HepG2 (cell line): Measurements from ENCODE around the gene RHEBL1. TPM values are rescaled to one million over a fixed set of nuclear protein-coding genes. Genes with fewer than 3 reads are reported as not detected.

Experiments used
- ARNT2 ChIP-seq: sonication (generic); formaldehyde crosslinking; IDR thresholded peaks from 2 replicates; pipeline ENCODE4 v1.8.0; 2022; ENCODE audit warnings: mild to moderate bottlenecking, low read depth, missing genetic modification reagents, moderate library complexity
- ATF7-NPFF ChIP-seq: sonication (generic); formaldehyde crosslinking; IDR thresholded peaks from 2 replicates; pipeline ENCODE4 v1.8.1; 2023; ENCODE audit warnings: mild to moderate bottlenecking, low read depth, missing genetic modification reagents, moderate library complexity
- ISX ChIP-seq: sonication (generic); formaldehyde crosslinking; conservative IDR thresholded peaks from 2 replicates; pipeline ENCODE4 v1.5.0; 2020; ENCODE audit warnings: missing genetic modification reagents
- KMT2A ChIP-seq: sonication (generic); formaldehyde crosslinking; IDR thresholded peaks from 2 replicates; pipeline ENCODE4 v1.4.0; 2020; ENCODE audit warnings: missing genetic modification reagents
- NONO ChIP-seq, 2 experiments: fragments of 450-650 bp in 1 of 2; sonication (generic) in 1 of 2; formaldehyde crosslinking in 1 of 2; IDR thresholded peaks in 1 of 2; conservative IDR thresholded peaks in 1 of 2; 2 replicates each; pipeline versions ENCODE4 v1.6.1 to v1.8.0; 2017 to 2022; ENCODE audit warnings: mild to moderate bottlenecking in 1 of 2, missing genetic modification reagents in 1 of 2, moderate library complexity in 1 of 2
- SP5 ChIP-seq: IDR thresholded peaks from 2 replicates; pipeline ENCODE4 v1.6.1; 2016; ENCODE audit warnings: low read depth, borderline replicate concordance
- ZBTB4 ChIP-seq: sonication (generic); formaldehyde crosslinking; IDR thresholded peaks from 2 replicates; pipeline ENCODE4 v1.4.0; 2020; ENCODE audit warnings: missing genetic modification reagents, mild to moderate bottlenecking, borderline replicate concordance
- ZNF567 ChIP-seq: sonication (generic); formaldehyde crosslinking; IDR thresholded peaks from 2 replicates; pipeline ENCODE4 v1.8.1; 2023; ENCODE audit warnings: mild to moderate bottlenecking, missing genetic modification reagents, borderline replicate concordance
- ZNF570 ChIP-seq: sonication (generic); formaldehyde crosslinking; IDR thresholded peaks from 2 replicates; pipeline ENCODE4 v1.4.0; 2020; ENCODE audit warnings: mild to moderate bottlenecking, missing genetic modification reagents, borderline replicate concordance
- ZNF589 ChIP-seq: sonication (generic); formaldehyde crosslinking; conservative IDR thresholded peaks from 2 replicates; pipeline ENCODE4 v1.8.0; 2022; ENCODE audit warnings: mild to moderate bottlenecking, moderate library complexity, missing genetic modification reagents
- polyA plus RNA-seq, 8 experiments: library from polyadenylated mRNA; depleted of rRNA in 3 of 8; stranded (reverse) in 7 of 8; unstranded in 1 of 8; fragments of >200 nt; fragmentation: Illumina TruSeq in 4 of 8; extraction: Trizol in 4 of 8; gene quantifications; 2 replicates each; pipeline versions ENCODE4 v1.2.1 to v1.2.3, GENCODE V29; 2011 to 2016; ENCODE audit warnings: low read depth in 4 of 8, missing spikeins in 1 of 8, mixed read lengths in 1 of 8; ENCODE audit not compliant: insufficient read depth in 1 of 8
- total RNA-seq, 5 experiments: library from RNA; depleted of rRNA; stranded (reverse); fragments of >200 nt; fragmentation: Illumina TruSeq; extraction: Trizol; gene quantifications; 2 replicates each; pipeline ENCODE4 v1.2.3, GENCODE V29; 2016; ENCODE audit warnings: low read depth in 1 of 5
- TF ChIP-seq, protein P1 (sequence below): sonication (generic); formaldehyde crosslinking; IDR thresholded peaks from 2 replicates; pipeline ENCODE4 v1.4.0; 2020; ENCODE audit warnings: missing genetic modification reagents, borderline replicate concordance
- TF ChIP-seq, protein P2 (sequence below): sonication (generic); formaldehyde crosslinking; IDR thresholded peaks from 2 replicates; pipeline ENCODE4 v1.5.0; 2020; ENCODE audit warnings: mild to moderate bottlenecking, missing genetic modification reagents, borderline replicate concordance
- TF ChIP-seq, protein P3 (sequence below): IDR thresholded peaks from 2 replicates; pipeline ENCODE4 v1.6.1; 2016; ENCODE audit warnings: missing compliant biosample characterization, missing genetic modification reagents, borderline replicate concordance

Gene RHEBL1
- total and polyA plus RNA-seq, 2 of the 13 experiments (the other 11 are each of a cell fraction or from before 2014, with no cell fraction given) = 1.4 to 2.5 TPM

DNA sequence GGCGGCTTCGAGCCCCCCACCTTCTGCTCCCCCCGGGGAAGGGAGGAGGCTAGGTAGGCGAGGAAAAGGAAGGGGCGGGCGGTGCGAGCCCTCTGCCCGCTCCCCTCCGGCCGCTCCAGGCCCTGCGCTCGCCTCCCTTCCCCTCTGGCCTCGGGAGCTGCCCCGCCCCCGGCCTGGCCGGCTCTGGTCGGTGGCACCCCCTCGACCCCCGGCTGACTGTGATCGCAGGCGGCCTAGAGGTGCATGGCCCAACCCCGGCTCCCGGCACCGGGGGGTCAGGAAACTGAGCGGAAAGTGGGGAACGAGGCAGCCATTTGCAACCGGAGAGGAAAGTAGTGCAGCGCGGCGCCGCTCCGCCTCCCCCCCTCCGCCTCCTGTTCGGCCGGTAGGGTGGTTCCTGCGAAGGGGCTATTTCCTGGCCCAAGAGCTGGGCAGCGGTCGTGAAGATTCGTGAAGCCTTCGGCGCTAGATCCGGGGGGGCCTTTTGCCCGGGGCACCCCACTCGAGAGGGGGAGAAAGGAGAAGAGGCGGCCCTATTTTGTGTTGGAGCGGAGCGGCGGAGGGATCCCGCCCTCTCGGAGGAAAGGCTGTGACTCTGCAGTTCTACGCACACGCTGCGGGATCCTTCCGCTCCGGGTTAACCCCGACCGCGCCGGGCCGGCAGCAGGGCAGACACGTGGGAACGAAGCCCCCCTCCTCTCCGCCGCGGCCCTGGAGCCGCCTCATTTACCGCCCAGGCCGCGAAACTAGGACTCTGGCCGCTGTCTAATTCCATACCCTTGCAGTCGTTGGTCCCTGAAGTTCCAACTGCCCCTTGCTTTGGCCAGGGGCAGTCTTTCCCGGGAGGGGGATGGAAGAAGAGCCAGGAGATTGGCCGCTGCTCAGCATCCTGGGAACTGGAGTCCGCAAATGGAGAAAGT is 9.3 kb downstream of the RHEBL1 start, which contains the start of gene KMT2D (continued):
- TF ChIP-seq, protein P1, sequence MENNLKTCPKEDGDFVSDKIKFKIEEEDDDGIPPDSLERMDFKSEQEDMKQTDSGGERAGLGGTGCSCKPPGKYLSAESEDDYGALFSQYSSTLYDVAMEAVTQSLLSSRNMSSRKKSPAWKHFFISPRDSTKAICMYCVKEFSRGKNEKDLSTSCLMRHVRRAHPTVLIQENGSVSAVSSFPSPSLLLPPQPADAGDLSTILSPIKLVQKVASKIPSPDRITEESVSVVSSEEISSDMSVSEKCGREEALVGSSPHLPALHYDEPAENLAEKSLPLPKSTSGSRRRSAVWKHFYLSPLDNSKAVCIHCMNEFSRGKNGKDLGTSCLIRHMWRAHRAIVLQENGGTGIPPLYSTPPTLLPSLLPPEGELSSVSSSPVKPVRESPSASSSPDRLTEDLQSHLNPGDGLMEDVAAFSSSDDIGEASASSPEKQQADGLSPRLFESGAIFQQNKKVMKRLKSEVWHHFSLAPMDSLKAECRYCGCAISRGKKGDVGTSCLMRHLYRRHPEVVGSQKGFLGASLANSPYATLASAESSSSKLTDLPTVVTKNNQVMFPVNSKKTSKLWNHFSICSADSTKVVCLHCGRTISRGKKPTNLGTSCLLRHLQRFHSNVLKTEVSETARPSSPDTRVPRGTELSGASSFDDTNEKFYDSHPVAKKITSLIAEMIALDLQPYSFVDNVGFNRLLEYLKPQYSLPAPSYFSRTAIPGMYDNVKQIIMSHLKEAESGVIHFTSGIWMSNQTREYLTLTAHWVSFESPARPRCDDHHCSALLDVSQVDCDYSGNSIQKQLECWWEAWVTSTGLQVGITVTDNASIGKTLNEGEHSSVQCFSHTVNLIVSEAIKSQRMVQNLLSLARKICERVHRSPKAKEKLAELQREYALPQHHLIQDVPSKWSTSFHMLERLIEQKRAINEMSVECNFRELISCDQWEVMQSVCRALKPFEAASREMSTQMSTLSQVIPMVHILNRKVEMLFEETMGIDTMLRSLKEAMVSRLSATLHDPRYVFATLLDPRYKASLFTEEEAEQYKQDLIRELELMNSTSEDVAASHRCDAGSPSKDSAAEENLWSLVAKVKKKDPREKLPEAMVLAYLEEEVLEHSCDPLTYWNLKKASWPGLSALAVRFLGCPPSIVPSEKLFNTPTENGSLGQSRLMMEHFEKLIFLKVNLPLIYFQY (CRISPR knock-in tag) = 0 out of 2 replicates have a peak, but pooled peaks have one; percentile 39
- TF ChIP-seq ZNF589 (peak; percentile 81), ZNF567 (CRISPR knock-in tag) (0 out of 2 replicates have a peak, but pooled peaks have one; percentile 60), SP5 (CRISPR knock-in tag) (no peak), ATF7-NPFF (CRISPR knock-in tag) (peak; percentile 78), ZBTB4 (CRISPR knock-in tag) (peak; percentile 92; the same call in 1 of the 2 replicates), KMT2A (CRISPR knock-in tag) (peak; percentile 89), ARNT2 (CRISPR knock-in tag) (peak; percentile 87), ZNF570 (CRISPR knock-in tag) (no peak), ISX (no peak), NONO (IDR thresholded peaks at IDR 0.05) (no peak), NONO (CRISPR knock-in tag; conservative IDR thresholded peaks at IDR 0.05) (peak; percentile 88; the same call in 1 of the 2 replicates)
- TF ChIP-seq, protein P2, sequence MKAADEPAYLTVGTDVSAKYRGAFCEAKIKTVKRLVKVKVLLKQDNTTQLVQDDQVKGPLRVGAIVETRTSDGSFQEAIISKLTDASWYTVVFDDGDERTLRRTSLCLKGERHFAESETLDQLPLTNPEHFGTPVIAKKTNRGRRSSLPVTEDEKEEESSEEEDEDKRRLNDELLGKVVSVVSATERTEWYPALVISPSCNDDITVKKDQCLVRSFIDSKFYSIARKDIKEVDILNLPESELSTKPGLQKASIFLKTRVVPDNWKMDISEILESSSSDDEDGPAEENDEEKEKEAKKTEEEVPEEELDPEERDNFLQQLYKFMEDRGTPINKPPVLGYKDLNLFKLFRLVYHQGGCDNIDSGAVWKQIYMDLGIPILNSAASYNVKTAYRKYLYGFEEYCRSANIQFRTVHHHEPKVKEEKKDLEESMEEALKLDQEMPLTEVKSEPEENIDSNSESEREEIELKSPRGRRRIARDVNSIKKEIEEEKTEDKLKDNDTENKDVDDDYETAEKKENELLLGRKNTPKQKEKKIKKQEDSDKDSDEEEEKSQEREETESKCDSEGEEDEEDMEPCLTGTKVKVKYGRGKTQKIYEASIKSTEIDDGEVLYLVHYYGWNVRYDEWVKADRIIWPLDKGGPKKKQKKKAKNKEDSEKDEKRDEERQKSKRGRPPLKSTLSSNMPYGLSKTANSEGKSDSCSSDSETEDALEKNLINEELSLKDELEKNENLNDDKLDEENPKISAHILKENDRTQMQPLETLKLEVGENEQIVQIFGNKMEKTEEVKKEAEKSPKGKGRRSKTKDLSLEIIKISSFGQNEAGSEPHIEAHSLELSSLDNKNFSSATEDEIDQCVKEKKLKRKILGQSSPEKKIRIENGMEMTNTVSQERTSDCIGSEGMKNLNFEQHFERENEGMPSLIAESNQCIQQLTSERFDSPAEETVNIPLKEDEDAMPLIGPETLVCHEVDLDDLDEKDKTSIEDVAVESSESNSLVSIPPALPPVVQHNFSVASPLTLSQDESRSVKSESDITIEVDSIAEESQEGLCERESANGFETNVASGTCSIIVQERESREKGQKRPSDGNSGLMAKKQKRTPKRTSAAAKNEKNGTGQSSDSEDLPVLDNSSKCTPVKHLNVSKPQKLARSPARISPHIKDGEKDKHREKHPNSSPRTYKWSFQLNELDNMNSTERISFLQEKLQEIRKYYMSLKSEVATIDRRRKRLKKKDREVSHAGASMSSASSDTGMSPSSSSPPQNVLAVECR (CRISPR knock-in tag) = peak; percentile 97
- TF ChIP-seq, protein P3, sequence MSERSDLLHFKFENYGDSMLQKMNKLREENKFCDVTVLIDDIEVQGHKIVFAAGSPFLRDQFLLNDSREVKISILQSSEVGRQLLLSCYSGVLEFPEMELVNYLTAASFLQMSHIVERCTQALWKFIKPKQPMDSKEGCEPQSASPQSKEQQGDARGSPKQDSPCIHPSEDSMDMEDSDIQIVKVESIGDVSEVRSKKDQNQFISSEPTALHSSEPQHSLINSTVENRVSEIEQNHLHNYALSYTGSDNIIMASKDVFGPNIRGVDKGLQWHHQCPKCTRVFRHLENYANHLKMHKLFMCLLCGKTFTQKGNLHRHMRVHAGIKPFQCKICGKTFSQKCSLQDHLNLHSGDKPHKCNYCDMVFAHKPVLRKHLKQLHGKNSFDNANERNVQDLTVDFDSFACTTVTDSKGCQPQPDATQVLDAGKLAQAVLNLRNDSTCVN (CRISPR knock-in tag) = peak; percentile 84; the same call in 1 of the 2 replicates
